NOMO-1 (cell line): Measurements from ENCODE around the gene BHLHE23.
A peak's percentile ranks its signal among the peaks of the same experiment; 100 is the strongest.

Experiments
- DNase-seq, 2 experiments: peaks; one replicate each; lab custom pipeline; 2025; ENCODE audit not compliant: unreplicated experiment in 2 of 2; lab: John Stamatoyannopoulos, UW

BHLHE23 gene

DNA sequence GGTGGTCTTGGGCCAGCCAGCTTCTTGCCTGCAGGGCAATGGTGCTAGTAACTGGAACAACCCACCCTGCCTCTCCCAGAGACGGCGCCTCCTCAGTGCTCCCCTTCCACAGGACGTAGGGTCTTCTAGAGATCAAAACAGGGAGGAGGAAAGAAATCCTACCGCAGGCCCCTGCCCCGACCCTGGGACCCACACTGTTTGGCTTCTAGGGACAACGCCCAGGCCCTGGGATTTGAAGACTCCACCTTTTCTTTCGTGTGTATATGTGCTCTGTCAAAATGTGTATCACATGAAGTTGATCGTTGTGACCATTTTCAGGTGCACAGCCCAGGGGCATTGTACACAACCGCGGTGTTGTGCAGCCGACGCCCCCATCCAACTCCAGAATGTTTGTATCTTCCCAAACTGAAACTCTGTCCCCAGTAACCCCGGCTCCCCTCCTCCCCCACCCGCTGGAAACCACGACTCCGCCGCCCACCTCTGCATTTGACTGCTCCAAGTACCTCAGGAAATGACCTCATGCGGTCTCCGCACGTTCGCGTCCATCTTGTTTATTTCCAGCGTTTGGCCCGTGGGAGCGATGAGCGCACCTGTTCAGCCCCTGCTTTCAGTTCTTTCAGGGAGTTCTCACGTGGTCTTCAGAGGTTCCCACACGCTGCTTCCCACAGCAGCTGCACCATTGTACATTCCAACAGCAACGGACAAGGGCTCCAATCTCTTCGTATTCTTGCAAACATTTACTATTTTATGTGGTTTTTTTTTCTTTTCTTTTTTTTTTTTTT lies 3.4 kb upstream of the BHLHE23 start:
- DNase-seq = no peak

DNA sequence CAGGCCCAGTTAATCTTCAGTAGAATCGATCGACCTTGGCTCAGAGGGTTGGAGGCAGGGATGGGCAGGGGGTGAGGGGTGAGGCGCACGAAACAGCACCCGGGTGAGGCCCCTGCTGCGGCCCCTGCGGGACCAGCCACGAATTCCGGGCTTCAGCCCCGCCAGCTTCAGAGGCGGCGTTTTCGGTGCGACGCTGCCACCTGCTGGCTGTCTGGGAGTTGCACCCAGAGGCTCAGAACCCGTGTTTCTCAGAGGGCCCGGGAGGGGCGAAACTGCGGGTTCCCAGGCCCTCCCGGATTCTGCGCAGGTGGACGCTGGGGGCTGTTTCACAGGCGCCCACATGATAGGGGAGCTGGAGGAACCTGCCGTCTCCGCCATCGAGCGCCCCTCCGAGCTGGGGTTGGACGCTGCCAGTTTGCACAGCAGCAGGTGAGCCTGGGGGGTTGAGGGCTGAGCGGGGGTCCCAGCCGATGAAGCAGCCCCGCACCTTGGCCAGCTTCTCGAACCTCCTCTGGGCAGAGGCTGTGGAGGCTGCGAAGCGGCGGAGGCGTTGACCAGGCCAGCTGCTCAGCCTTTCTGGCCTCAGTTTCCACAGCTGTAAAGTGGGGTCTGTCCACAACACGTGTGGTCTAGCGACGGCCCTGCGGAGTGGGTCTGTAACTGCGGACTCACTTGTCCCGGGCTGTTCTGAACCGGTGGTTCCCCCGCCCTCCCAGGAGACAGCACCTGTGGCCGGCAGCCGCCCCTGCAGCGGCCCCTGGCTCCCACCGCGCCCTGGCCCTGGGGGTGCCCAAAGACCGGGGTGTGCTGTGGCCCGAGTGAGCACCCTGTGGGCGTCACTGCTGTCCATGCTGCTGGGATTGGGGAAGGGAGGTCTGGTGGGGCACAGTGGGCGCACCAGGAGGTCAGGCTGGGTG lies 2.5 kb upstream of the BHLHE23 start:
- DNase-seq = peak; percentile 62 to 72

DNA sequence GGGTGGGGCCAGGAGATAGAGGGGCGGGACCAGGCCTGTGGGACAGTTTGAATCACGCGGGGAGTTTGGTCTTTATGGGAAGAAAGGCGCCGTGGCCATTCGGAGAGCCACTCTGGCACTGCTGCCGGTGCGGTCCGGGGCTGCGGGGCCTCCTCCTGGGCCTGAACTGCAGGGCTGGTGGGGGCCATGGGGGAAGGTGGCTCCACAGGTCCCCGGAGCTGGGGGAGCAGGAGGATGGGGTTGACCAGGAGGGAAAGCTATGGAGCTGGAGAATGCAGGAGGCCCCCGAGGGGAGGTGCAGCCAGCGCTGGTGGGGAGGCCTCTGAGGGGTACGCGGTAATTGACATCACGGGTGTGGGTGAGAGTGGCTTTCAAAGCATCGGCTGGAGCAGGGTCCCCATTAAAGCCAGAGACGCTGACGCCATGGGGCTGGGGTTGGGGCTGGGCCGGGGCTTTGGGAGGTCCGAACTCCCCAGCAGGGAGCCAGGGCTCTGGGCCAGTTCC lies 1.8 kb upstream of the BHLHE23 start:
- no peak for DNase-seq

GRCh38 chr20:63007646-63008488 lies 1.1 kb upstream of the BHLHE23 start:
- no peak for DNase-seq

DNA sequence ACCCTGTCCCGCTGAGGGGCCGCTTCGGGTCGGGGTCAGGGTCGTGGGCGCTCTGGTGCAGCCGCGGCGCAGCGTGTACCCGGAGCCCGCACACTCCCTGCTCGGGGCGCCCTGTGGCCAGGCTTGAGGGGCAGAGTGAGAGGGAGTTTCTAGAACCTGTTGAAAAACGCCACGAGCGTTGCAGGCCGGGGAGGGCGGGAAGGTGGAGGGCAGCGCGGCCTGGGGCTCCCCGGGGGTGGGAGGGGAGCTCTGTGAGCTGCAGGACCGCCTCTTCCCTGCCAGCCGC lies 539 bp upstream of the BHLHE23 start:
- DNase-seq = no peak

DNA sequence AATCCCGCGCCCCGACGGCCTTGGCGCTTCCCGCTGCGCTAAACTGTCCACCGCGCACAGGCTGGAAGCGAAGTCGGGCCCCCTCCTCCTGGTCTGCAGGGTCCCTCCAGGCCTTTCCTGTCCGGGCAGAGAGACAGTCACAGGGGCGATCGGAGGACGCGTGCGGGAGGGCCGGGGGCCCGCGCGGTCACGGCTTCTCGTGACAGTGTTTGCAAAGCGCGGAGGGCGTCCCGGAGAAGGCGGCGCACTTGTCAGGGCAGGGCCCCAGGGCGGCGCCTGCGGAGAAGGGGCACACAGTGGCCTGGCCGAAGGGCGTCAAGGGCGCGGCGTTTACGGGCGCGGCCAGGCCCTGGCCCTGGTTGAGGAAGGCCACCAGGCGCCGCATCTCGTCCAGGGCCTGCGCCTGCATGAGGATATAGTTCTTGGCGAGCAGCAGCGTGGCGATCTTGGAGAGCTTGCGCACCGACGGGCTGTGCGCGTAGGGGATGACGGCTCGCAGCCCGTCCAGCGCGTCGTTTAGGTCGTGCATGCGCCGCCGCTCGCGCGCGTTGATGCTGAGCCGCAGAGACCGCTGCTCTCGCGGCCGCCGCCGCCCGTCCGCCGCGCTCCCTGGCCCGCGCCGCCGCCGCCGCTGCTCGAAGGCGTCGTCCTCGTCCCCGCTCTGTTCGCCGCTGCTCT lies 763 bp downstream of the BHLHE23 start:
- DNase-seq = no peak

GRCh38 chr20:63005365-63005861 lies 1.4 kb downstream of the BHLHE23 start:
- DNase-seq = no peak

GRCh38 chr20:63004607-63005364 lies 2.0 kb downstream of the BHLHE23 start:
- DNase-seq = no peak

- no peak for DNase-seq
Observed at GRCh38 chr20:63003546-63003945, 3.2 kb downstream of the BHLHE23 start.

DNA sequence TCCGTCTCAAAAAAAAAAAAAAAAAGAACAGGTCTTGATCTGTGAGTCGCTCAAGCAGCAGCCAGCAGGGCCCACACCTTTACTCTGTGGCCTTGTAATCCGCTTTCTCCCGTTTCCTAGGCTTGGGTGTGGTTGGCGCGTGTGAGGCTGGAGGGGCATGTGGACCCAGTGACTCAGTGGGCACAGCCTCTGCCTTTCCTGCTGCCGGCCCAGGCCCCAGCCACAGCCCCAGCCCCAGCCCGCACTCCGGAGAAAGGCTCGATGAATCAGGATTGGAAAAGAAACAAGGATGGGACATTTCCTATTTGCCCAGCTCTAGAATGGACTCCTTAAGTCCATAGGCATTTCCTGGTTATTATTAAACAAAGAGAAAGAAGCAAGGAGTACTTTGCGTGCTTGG lies 4.3 kb downstream of the BHLHE23 start:
- no peak for DNase-seq

GRCh38 chr20:63000958-63001357 lies 5.8 kb downstream of the BHLHE23 start:
- DNase-seq = no peak

DNA sequence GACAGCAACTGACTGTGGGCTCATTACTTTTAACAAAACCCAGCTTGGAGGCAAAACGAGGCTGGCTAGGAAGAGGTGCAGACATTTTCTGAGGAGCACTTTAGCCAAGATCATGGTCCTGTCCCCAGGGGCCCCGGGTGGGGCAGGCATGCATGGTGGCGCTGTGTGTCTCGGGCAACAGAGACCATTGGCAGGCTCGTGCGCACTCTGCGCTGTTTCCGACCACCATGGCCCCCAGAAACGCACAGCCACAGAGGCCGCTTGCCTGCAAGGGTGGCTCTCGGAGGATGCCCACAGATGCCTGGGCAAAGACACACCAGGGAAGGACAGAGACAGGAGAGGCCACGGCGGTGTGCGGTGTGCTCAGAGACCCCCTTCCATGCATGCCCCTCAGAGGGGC lies 6.7 kb downstream of the BHLHE23 start:
- no peak for DNase-seq

- DNase-seq = peak in 1 of 2 experiments; percentile 3
Observed at GRCh38 chr20:62999580-62999979, 7.2 kb downstream of the BHLHE23 start.

DNA sequence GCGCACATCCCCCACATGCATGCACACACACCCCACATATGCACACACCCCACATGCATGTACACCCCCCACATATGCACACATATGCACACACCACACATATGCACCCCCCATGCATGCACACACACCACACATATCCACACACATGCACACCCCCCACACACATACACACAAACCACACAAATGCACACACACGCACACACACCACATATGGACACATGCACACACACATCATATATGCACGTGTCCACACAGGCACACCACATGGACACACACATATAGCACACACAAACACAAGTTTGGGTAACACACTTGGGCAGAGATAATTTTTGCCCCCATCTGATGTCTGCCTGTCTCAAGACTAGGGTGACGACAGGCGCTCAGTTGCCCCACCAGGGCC lies 8.3 kb downstream of the BHLHE23 start:
- DNase-seq = no peak

- no peak for DNase-seq
Observed at GRCh38 chr20:62997417-62998035, 9.2 kb downstream of the BHLHE23 start.

DNA sequence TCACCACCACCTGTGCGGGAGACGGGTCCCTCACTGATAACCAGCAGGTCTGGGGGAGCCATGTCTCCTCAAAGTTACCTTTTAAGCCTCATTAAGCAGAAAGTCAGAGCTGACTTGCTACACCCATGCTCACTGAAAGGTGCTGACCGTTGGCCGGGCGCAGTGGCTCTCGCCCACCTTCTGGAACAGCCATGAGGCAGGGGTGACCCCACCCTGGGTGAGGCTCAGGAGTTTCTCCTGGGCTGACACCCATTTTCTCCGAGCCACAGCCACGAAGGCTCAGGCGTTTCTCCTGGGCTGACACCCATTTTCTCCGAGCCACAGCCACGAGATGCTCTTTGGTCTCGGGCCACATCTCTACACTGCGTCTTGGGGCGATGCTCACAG lies 10.2 kb downstream of the BHLHE23 start:
- DNase-seq = no peak

- DNase-seq = no peak
Observed at GRCh38 chr20:62995898-62996595, 10.7 kb downstream of the BHLHE23 start.

- no peak for DNase-seq
Observed at GRCh38 chr20:62995481-62995880, 11.3 kb downstream of the BHLHE23 start.

GRCh38 chr20:62994869-62995281 lies 11.9 kb downstream of the BHLHE23 start:
- no peak for DNase-seq
